Activated B cell treated with CpG ODN at 0.5 μM for 24 hours (primary cell): ENCODE results near the gene LRRC51. TPM values are rescaled to one million over a fixed set of nuclear protein-coding genes. Genes with fewer than 3 reads are reported as not detected.

Experiments
- ATAC-seq: fragments of 200-7000 bp; cut with Tn5 transposase; one replicate; pipeline ENCODE4 v1.10.0; 2021; ENCODE audit warnings: low read depth, mild to moderate bottlenecking, moderate library complexity
- CTCF ChIA-PET: fragments of 350-600 bp; sonication (Branson Sonifier 250); formaldehyde crosslinking; loops from one replicate; lab custom pipeline; 2021; ENCODE audit warnings: antibody characterized with exemption; lab: Charles Lee
- POLR2A ChIA-PET: fragments of 350-600 bp; sonication (Branson Sonifier 250); formaldehyde crosslinking; loops from one replicate; lab custom pipeline; 2021; ENCODE audit warnings: antibody characterized with exemption; lab: Charles Lee
- DNase-seq: peaks from one replicate; pipeline ENCODE4 v3.0.0; 2022
- H3K27ac Mint-ChIP-seq: one replicate; pipeline ENCODE4 v1.8.0; 2020; ENCODE audit warnings: mixed read lengths
- H3K27me3 Mint-ChIP-seq: one replicate; pipeline ENCODE4 v1.8.0; 2021; ENCODE audit warnings: mixed read lengths
- H3K36me3 Mint-ChIP-seq: one replicate; pipeline ENCODE4 v1.8.0; 2021; ENCODE audit warnings: low read depth, mixed read lengths
- H3K4me1 Mint-ChIP-seq: one replicate; pipeline ENCODE4 v1.8.0; 2021; ENCODE audit warnings: mixed read lengths
- H3K4me3 Mint-ChIP-seq: one replicate; pipeline ENCODE4 v1.8.0; 2020; ENCODE audit warnings: mild to moderate bottlenecking, mixed read lengths
- H3K9me3 Mint-ChIP-seq: one replicate; pipeline ENCODE4 v1.8.0; 2020; ENCODE audit warnings: mixed read lengths
- intact Hi-C: fragments of 100-400 bp; cut with micrococcal nuclease; formaldehyde crosslinking; loops from one replicate; pipeline ENCODE4 v1.15.1; 2024
- total RNA-seq: library from RNA; stranded (reverse); gene quantifications from 2 replicates; pipeline ENCODE4 v1.2.3, GENCODE V29; 2022
- TF ChIP-seq, protein P1 (sequence below): fragments of 200-600 bp; IDR thresholded peaks from one replicate; pipeline ENCODE4 v1.8.0; 2022; ENCODE audit warnings: antibody characterized with exemption, mild to moderate bottlenecking

Gene LRRC51
- total RNA-seq, 1 donor from 2014 or later = 4.1 TPM

DNA sequence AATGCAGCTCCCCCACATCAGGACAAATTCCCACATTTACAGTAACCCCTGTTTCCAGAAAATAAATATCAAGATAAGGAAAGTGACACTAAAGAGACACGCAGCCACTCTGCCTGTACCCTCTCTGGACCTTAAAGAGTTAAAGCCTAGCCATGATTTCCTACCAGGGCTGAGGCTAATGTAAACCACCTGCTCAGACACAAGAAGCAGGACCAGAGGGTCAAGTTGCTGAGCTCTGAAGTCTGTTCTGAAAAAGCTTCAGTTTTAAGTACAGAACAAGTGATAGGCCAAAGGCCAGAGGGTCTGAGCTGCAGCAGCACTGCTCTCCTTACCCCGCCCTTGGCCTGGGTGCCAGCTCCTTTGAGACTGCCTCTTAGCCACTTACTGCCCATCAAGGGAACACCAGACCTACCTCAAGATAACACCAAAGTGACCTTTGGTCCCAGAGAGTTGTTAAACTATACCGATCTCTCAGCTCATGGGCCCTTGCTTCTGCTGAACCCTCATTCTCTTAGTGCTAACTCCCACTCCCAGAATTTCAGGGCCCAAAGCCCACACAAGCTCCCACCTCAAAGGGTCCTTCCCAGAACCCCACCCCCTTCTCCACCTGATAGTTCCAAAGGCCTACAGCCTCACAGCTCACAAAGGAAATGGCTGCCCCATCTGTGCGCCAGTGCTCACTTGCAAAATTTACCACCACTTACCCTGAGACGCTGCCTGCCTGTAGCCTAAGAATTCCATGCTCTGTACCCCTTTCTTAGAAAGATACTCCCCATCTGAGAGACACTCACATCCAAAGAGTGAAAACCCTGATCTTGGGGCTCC, 41.4 kb upstream of the LRRC51 start:
- POLR2A ChIA-PET = interaction anchor here (0.8 to 5.2 kb wide), 12 partner anchors 9 to 226 kb away, joined by 3 to 34 read pairs (median 4); partner anchors contain the start of genes ANAPC15, IL18BP, RNF121 and XNDC1N
- H3K36me3 Mint-ChIP-seq = peaks cover 17% of the 10 kb centered on the region
- TF ChIP-seq, protein P1, sequence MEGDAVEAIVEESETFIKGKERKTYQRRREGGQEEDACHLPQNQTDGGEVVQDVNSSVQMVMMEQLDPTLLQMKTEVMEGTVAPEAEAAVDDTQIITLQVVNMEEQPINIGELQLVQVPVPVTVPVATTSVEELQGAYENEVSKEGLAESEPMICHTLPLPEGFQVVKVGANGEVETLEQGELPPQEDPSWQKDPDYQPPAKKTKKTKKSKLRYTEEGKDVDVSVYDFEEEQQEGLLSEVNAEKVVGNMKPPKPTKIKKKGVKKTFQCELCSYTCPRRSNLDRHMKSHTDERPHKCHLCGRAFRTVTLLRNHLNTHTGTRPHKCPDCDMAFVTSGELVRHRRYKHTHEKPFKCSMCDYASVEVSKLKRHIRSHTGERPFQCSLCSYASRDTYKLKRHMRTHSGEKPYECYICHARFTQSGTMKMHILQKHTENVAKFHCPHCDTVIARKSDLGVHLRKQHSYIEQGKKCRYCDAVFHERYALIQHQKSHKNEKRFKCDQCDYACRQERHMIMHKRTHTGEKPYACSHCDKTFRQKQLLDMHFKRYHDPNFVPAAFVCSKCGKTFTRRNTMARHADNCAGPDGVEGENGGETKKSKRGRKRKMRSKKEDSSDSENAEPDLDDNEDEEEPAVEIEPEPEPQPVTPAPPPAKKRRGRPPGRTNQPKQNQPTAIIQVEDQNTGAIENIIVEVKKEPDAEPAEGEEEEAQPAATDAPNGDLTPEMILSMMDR = no peak
- CTCF ChIA-PET = interaction anchor here (0.7 to 4.0 kb wide), 6 partner anchors 14 to 392 kb away, joined by 3 to 37 read pairs (median 5); no protein-coding TSS in a partner anchor
- intact Hi-C loops = no loop called here
- no peaks in the 10 kb centered on the region for H3K9me3 Mint-ChIP-seq
- peaks cover 8% of the 10 kb centered on the region for H3K4me1 Mint-ChIP-seq
- H3K4me3 Mint-ChIP-seq = no peak overlapping the region
- no peaks in the 10 kb centered on the region for H3K27me3 Mint-ChIP-seq
- no peak for ATAC-seq
- H3K27ac Mint-ChIP-seq = no peak overlapping the region
- no peak for DNase-seq

DNA sequence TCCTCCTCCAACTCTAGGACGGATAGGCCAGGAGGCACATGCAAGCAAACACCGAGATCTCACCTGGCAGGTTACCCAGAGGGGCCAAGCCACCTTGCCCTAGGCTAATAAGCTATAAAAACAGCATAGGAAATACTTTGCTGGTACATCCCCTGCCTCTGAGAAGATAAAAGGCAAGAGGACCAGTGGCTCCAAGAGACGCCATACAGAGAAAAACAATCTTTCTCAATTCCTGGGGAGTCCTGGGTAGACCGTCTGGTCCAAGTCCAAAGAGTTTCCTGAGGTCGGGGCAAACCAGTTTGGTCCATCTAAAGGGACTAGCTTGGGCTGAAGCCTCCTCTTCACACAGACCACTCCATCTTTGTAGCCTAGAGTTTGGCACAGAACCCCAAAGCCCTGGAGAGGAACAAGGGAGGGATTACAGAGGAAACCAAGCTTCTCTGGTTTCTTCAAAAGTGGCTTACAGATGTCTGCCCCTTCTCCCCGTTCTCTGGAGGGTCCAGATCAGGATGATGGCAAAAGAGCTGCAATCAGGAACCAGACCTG, 40.7 kb upstream of the LRRC51 start:
- intact Hi-C loops = loop anchor here (2.0 to 5.0 kb wide), 4 partner anchors 15 to 182 kb away; partner anchors contain the start of genes ANAPC15, INPPL1 and LAMTOR1
- H3K36me3 Mint-ChIP-seq = peaks cover 15% of the 10 kb centered on the region
- no peak for DNase-seq
- H3K4me3 Mint-ChIP-seq = no peak overlapping the region
- ATAC-seq = no peak
- peaks cover 8% of the 10 kb centered on the region for H3K4me1 Mint-ChIP-seq
- H3K27ac Mint-ChIP-seq = no peak overlapping the region
- ChIA-PET CTCF (interaction anchor here (1.0 to 4.0 kb wide), 4 partner anchors 15 to 391 kb away, joined by 3 to 37 read pairs (median 8); no protein-coding TSS in a partner anchor), POLR2A (interaction anchor here (0.7 to 5.2 kb wide), 20 partner anchors 8 to 227 kb away, joined by 3 to 34 read pairs (median 4); partner anchors contain the start of genes ANAPC15, IL18BP, RNF121 and XNDC1N)
- H3K27me3 Mint-ChIP-seq = no peaks in the 10 kb centered on the region
- TF ChIP-seq, protein P1 = no peak
- H3K9me3 Mint-ChIP-seq = no peaks in the 10 kb centered on the region

DNA sequence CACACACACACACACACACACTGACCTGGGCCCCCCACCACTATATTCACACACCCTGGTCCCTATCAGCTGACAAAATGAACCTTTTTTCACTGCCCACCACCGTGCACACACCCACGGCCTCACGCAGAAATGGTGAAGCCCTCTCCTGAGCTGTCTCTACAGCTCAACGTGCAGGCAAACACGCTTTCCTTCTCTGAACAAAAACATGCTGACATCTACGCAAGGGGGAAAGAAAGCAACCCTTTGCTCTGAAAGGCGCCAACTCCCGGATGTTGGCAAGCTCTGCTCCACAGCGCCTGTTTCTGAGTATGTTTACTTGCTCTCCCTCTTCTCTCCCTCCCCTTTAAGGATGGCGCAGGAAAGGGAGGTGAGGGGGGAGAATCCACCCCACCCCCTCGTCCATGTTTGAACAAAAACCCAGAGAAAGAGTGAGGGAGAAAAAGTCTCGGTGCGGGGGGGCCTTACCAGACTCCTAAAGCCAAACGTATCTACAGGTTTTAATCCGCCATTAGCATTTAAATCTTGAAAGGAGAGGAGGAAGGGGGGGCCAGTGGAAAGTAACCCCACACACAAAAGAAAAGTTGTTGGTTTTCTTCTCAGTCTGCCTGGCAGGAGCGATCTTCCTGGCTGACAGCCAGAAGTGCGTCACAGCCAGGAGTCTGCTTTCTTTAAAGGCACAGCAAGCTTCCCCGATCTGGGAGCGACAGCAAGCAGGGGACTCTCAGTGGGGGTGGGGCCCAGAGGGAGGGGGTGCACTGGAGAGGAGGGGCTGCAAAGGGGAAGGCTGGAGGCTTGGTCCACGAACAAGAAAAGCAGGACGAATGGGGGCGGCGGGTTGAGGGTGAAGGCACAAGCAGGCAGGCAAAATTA, 39.9 kb upstream of the LRRC51 start:
- Mint-ChIP-seq H3K9me3 (no peaks in the 10 kb centered on the region), H3K27ac (no peak overlapping the region), H3K4me3 (no peak overlapping the region), H3K36me3 (peaks cover 8% of the 10 kb centered on the region), H3K4me1 (peaks cover 4% of the 10 kb centered on the region), H3K27me3 (no peaks in the 10 kb centered on the region)
- DNase-seq (peak; percentile 49), ATAC-seq (peak; percentile 58)
- TF ChIP-seq, protein P1 = no peak
- ChIA-PET POLR2A (interaction anchor here (0.5 to 5.2 kb wide), 20 partner anchors 9 to 1087 kb away, joined by 3 to 34 read pairs (median 4); partner anchors contain the start of genes ANAPC15, IL18BP, RNF121 and XNDC1N), CTCF (interaction anchor here (0.8 to 4.0 kb wide), 5 partner anchors 16 to 390 kb away, joined by 3 to 37 read pairs (median 6); no protein-coding TSS in a partner anchor)
- intact Hi-C loops = loop anchor here (1.0 to 5.0 kb wide), 5 partner anchors 14 to 182 kb away; partner anchors contain the start of genes ANAPC15, INPPL1, LAMTOR1 and LRRC51

DNA sequence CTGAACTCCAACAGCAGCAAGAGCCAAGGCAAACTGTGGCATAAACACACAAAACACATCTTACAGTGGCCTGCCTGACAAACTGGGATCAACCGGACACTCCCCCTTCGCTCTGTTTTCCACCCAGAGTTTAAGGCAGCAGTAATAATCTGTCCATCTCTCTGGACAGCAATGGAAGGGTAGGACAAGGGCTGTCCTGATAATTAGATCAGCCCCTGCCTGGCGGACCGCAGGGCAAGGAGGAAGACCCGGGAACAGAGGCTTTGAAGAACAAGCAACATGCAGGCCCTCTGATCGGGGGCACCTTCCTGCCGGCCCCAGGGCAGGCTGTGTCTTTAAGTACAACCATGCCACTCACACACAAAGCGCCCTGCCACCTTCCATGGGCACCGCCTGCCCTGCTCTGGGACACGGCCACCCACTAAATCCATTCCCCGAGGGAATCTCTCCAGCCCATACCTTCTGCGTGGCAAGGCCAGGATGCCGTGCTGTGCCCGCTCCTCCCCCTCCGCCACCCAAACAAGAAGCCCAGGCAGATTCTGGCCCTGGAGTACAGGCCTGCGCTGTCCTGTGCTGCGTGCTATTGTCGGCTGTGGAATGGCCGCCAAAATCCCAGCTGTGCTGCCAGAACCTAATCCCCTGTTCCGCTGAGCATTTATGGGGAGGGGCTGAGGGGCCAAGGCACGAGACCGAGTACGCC, 39.1 kb upstream of the LRRC51 start:
- H3K27me3 Mint-ChIP-seq = no peaks in the 10 kb centered on the region
- intact Hi-C loops = loop anchor here (1.0 to 5.0 kb wide), 5 partner anchors 13 to 181 kb away; partner anchors contain the start of genes ANAPC15, INPPL1, LAMTOR1 and LRRC51
- H3K36me3 Mint-ChIP-seq = peaks cover 3% of the 10 kb centered on the region
- ATAC-seq (peak; percentile 52), DNase-seq (peak; percentile 43)
- no peak overlapping the region for H3K4me3 Mint-ChIP-seq
- no peak overlapping the region for H3K27ac Mint-ChIP-seq
- no peaks in the 10 kb centered on the region for H3K4me1 Mint-ChIP-seq
- no peaks in the 10 kb centered on the region for H3K9me3 Mint-ChIP-seq
- POLR2A ChIA-PET = interaction anchor here (0.6 to 5.2 kb wide), 10 partner anchors 16 to 1052 kb away, joined by 3 to 34 read pairs (median 4); partner anchors contain the start of genes ANAPC15, IL18BP, RNF121 and XNDC1N
- TF ChIP-seq, protein P1 = no peak
- CTCF ChIA-PET = interaction anchor here (4.0 kb wide), 1 partner anchor 16 kb away, joined by 37 read pairs; no protein-coding TSS in a partner anchor
